Uterus (tissue), 4 donors: ENCODE measurements around the gene TEX53. TPM values are rescaled to one million over a fixed set of nuclear protein-coding genes. Genes with fewer than 3 reads are reported as not detected.

Experiments used
- DNase-seq, 2 donors: peaks; one replicate each; pipeline ENCODE4 v3.0.0-alpha.2; 2019 to 2020
- H3K27ac ChIP-seq, 2 donors: fragments of 200-600 bp; sonication (generic); 1 replicate in 1 of 2; 2 replicates in 1 of 2; pipeline ENCODE4 v1.5.1; 2016 to 2018
- H3K27me3 ChIP-seq, 2 donors: fragments of 200-600 bp; sonication (generic); one replicate each; pipeline ENCODE4 v1.5.1; 2018 to 2019; ENCODE audit warnings: control low read depth in 1 of 2
- H3K36me3 ChIP-seq, 2 donors: fragments of 200-600 bp; sonication (generic); one replicate each; pipeline ENCODE4 v1.5.1; 2019; ENCODE audit warnings: control low read depth in 1 of 2
- H3K4me1 ChIP-seq, 2 donors: fragments of 200-600 bp; sonication (generic); one replicate each; pipeline ENCODE4 v1.5.1; 2018 to 2019; ENCODE audit warnings: control low read depth in 1 of 2
- H3K4me3 ChIP-seq, 2 donors: fragments of 200-600 bp; sonication (generic); 1 replicate in 1 of 2; 2 replicates in 1 of 2; pipeline ENCODE4 v1.5.1; 2018 to 2019; ENCODE audit warnings: mild to moderate bottlenecking in 1 of 2
- H3K9me3 ChIP-seq, 2 donors: fragments of 200-600 bp; sonication (generic); one replicate each; pipeline ENCODE4 v1.5.1; 2019; ENCODE audit warnings: control low read depth in 1 of 2
- POLR2A ChIP-seq, 2 donors: fragments of 450-650 bp; IDR thresholded peaks; one replicate each; pipeline ENCODE4 v1.6.1; 2016; ENCODE audit warnings: antibody characterized with exemption in 2 of 2, mild to moderate bottlenecking in 1 of 2, moderate library complexity in 1 of 2
- intact Hi-C: fragments of 100-400 bp; cut with DNase I; formaldehyde crosslinking; loops from one replicate; pipeline ENCODE4 v1.15.1; 2023; ENCODE audit warnings: low total_unique reads
- total RNA-seq, 4 donors: library from RNA; depleted of rRNA in 3 of 4; stranded (reverse); fragments of >200 nt in 3 of 4; gene quantifications; one replicate each; pipeline versions ENCODE4 v1.1.0 to v1.2.4, GENCODE V29; 2014 to 2023
- TF ChIP-seq, protein P1 (sequence below), 4 experiments: fragments of 200-600 bp in 2 of 4; fragments of 450-650 bp in 2 of 4; sonication (generic) in 2 of 4; IDR thresholded peaks; one replicate each; pipeline ENCODE4 v1.5.1; 2016 to 2019; ENCODE audit warnings: antibody characterized with exemption in 4 of 4, mild to moderate bottlenecking in 2 of 4, moderate library complexity in 1 of 4
- donor health status: DM: yes; HTN: yes; CAD: no.

The TEX53 gene
- total RNA-seq, 4 donors from 2014 or later = not detected

- no peaks in the 10 kb centered on the region for H3K4me1 ChIP-seq
- DNase-seq = no peak
- intact Hi-C loops = loop anchor here (10.0 kb wide), 1 partner anchor 221 kb away; no protein-coding TSS in a partner anchor
- TF ChIP-seq, protein P1, sequence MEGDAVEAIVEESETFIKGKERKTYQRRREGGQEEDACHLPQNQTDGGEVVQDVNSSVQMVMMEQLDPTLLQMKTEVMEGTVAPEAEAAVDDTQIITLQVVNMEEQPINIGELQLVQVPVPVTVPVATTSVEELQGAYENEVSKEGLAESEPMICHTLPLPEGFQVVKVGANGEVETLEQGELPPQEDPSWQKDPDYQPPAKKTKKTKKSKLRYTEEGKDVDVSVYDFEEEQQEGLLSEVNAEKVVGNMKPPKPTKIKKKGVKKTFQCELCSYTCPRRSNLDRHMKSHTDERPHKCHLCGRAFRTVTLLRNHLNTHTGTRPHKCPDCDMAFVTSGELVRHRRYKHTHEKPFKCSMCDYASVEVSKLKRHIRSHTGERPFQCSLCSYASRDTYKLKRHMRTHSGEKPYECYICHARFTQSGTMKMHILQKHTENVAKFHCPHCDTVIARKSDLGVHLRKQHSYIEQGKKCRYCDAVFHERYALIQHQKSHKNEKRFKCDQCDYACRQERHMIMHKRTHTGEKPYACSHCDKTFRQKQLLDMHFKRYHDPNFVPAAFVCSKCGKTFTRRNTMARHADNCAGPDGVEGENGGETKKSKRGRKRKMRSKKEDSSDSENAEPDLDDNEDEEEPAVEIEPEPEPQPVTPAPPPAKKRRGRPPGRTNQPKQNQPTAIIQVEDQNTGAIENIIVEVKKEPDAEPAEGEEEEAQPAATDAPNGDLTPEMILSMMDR (IDR thresholded peaks at IDR 0.05) = no peak
- TF ChIP-seq POLR2A (IDR thresholded peaks at IDR 0.05) = no peak
- H3K27me3 ChIP-seq = no peaks in the 10 kb centered on the region
- no peaks in the 10 kb centered on the region for H3K9me3 ChIP-seq
- H3K36me3 ChIP-seq = no peaks in the 10 kb centered on the region
- no peak overlapping the region for H3K27ac ChIP-seq
- H3K4me3 ChIP-seq = no peak overlapping the region
Measured at GRCh38 chr9:114655689-114656088, 1.9 kb downstream of the TEX53 start.

DNA sequence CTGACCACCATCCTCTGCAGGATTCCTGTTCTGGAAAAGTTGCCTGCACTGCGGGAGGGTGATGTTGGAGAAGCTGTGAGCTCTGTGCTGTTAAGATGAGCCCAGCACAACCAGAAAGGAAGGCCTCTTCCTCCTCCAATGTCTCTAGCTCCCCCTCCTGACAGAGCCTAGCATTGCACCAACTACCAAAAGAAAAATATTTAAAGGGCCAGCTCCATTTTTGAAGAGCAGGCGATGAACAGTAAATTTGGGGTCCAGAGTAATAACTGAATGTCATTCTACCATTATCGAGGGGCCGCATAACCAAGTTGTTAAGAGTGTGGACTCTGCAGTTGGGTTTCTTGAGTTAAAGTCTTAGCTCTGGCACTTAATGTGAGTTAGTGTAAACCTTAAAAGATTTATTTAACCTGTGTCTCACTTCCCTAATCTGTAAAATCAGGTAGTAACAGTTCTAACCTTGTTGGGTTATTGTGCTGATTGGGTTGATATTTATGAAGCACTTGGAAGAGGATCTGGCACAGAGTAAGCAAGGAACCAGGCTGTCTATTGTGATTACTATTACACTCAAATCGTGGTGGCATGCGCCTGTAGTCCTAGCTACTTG is 3.9 kb downstream of the TEX53 start:
- H3K4me3 ChIP-seq = no peak overlapping the region
- no peak overlapping the region for H3K27ac ChIP-seq
- no peaks in the 10 kb centered on the region for H3K4me1 ChIP-seq
- no peak for TF ChIP-seq POLR2A (IDR thresholded peaks at IDR 0.05)
- TF ChIP-seq, protein P1 (IDR thresholded peaks at IDR 0.05) = peak; percentile 83 to 89 (median 88)
- DNase-seq = peak; percentile 69 to 79
- no peaks in the 10 kb centered on the region for H3K36me3 ChIP-seq
- H3K27me3 ChIP-seq = no peaks in the 10 kb centered on the region
- intact Hi-C loops = loop anchor here (5.0 to 10.0 kb wide), 2 partner anchors 219 to 246 kb away; no protein-coding TSS in a partner anchor
- H3K9me3 ChIP-seq = no peaks in the 10 kb centered on the region

DNA sequence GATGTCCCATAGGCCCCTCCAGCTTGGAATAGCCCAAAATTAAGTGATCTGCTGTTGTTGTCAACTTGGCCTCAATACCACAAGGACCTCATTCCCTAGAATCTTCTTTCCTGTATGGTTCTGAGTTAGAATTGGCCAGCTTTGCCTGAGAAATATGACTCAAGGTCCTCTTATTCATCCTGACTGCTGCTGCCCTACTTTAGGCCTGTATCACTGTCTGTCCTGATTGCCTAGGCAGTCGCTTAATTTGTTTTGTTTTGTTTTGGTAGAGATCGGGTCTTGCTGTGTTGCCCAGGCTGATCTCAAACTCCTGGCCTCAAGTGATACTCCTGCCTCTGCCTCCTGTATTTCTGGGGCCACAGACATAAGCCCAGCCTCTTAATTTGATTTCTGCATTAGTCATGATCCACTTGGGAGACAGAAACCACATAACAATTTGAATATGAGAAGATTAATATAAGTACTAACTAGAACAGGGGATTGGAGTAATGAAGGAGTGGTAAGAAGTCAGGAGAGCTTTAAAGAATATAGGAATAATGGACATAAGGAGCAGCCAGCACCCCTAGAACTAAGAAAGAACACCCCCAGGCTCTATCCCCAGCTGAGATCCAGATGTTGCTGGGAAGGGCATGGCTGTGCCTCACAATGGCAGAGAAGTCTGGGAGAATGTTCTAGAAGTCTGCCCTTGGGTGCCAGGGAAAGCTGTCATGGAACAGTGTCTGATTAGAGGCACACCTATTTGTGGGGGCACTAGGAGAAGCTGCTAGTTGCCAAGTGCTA is 4.6 kb downstream of the TEX53 start:
- Histone ChIP-seq H3K4me3 (no peak overlapping the region), H3K27ac (no peak overlapping the region), H3K4me1 (no peaks in the 10 kb centered on the region), H3K36me3 (no peaks in the 10 kb centered on the region), H3K27me3 (no peaks in the 10 kb centered on the region), H3K9me3 (no peaks in the 10 kb centered on the region)
- TF ChIP-seq, protein P1 (IDR thresholded peaks at IDR 0.05) = no peak
- no peak for TF ChIP-seq POLR2A (IDR thresholded peaks at IDR 0.05)
- intact Hi-C loops = loop anchor here (5.0 to 10.0 kb wide), 2 partner anchors 218 to 246 kb away; no protein-coding TSS in a partner anchor
- no peak for DNase-seq

DNA sequence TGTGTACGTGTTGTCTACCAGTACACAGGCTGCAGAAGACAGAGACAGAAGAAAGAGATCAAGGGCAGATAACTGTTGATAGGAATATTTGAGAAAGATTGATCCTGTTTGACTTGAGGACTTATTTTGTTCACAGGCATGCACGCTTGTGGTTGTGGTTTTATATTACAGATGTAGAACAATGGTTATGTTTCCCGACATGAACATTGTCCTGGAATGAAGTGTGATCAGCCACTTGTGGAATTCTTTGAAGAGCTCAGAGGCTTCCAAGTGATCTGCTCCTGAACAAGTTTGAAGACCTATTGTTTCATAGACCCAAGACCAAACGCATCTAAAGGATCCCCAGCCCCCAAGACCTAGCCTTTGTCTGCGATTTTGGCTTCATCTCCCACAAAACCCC is 13.7 kb downstream of the TEX53 start:
- H3K9me3 ChIP-seq = no peaks in the 10 kb centered on the region
- H3K27me3 ChIP-seq = no peaks in the 10 kb centered on the region
- H3K4me3 ChIP-seq = no peak overlapping the region
- intact Hi-C loops = no loop called here
- H3K27ac ChIP-seq = no peak overlapping the region
- no peaks in the 10 kb centered on the region for H3K4me1 ChIP-seq
- DNase-seq = no peak
- TF ChIP-seq, protein P1 (IDR thresholded peaks at IDR 0.05) = no peak
- TF ChIP-seq POLR2A (IDR thresholded peaks at IDR 0.05) = no peak
- no peaks in the 10 kb centered on the region for H3K36me3 ChIP-seq

DNA sequence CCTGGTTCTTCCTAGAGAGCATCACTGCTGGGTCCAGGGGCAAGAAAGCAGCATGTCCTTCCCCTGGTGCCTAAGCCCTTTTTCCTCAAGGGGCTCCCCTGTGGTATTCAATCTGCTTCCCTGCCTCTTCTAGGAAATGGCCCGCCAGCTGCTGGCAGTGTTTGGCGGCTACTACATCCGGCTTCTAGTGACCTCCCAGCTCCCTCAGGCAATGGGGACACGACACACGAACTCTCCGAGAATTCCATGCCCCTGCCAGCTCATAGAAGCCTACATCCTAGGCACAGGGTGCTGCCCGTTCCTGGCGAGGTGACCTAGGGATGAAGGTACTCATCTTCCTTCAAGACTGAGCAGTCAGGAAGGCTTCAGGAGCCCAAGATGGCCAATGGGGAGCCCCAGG is 14.6 kb downstream of the TEX53 start:
- Histone ChIP-seq H3K4me1 (no peaks in the 10 kb centered on the region), H3K36me3 (no peaks in the 10 kb centered on the region), H3K27ac (no peak overlapping the region), H3K4me3 (no peak overlapping the region), H3K27me3 (no peaks in the 10 kb centered on the region), H3K9me3 (no peaks in the 10 kb centered on the region)
- intact Hi-C loops = no loop called here
- TF ChIP-seq POLR2A (IDR thresholded peaks at IDR 0.05) = no peak
- TF ChIP-seq, protein P1 (IDR thresholded peaks at IDR 0.05) = no peak
- no peak for DNase-seq
